Spleen (tissue), 7 donors: ENCODE data around the gene TSKU.

ENCODE experiments used
- POLR2A ChIP-seq, 3 donors: fragments of 450-650 bp; IDR thresholded peaks; one replicate each; pipeline ENCODE4 v1.5.1; 2017; ENCODE audit warnings: antibody characterized with exemption in 3 of 3, mild to moderate bottlenecking in 1 of 3
- TF ChIP-seq, protein P1 (sequence below), 11 experiments: fragments of 200-600 bp in 7 of 11; fragments of 450-650 bp in 4 of 11; sonication (generic) in 4 of 11; IDR thresholded peaks in 8 of 11; conservative IDR thresholded peaks in 3 of 11; 1 replicate in 7 of 11; 2 replicates in 4 of 11; pipeline versions ENCODE4 v1.4.0 to v1.8.0; 2016 to 2021; ENCODE audit warnings: antibody characterized with exemption in 11 of 11, inconsistent platforms in 4 of 11, mild to moderate bottlenecking in 1 of 11
- donor health status: DM: no; HTN: no; CAD: no; lungs with moderate emphysema.
- donor health status: DM: no; HTN: no; CAD: no.
- donor health status: DM: no; HTN: no; CAD: no.

DNA sequence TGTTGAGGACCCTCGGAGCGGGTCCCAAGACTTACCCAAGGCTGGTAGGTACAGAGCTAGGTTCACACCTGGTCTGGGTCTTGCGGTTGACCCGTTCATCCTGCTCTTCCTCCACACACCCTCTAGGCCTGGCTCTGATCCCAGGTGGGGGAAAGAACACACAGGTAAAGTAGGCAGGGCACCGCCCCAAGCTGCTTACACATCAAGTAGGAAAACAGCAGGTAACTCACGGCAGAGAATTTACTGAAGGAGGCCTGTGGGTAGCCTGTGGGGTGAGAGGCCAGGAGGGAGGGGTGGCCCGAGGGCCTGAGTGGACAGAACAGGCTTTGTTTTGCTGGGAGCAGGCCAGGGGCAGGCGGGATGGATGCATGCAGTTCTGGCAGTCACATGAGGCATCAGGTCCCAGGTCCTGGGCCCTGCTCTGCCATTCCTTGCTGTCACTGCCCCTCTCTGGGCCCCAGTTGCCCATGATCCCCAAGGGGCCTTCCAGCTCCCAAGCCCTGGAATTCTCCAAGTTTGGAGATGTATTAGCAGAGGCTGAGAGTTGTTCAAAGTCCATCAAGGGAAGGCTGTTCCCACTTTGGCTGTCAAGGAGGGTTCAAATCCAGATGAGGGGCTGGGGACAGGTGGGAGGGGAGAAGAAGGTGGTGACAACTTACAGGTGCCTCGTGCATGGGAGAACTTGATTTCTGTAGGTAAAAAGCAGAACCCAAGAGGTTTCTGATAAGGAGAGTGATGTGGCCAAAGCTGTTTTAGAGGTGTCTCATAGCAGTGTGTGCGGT, 5.7 kb downstream of the TSKU start:
- TF ChIP-seq POLR2A (IDR thresholded peaks at IDR 0.05) = no peak
- TF ChIP-seq, protein P1, sequence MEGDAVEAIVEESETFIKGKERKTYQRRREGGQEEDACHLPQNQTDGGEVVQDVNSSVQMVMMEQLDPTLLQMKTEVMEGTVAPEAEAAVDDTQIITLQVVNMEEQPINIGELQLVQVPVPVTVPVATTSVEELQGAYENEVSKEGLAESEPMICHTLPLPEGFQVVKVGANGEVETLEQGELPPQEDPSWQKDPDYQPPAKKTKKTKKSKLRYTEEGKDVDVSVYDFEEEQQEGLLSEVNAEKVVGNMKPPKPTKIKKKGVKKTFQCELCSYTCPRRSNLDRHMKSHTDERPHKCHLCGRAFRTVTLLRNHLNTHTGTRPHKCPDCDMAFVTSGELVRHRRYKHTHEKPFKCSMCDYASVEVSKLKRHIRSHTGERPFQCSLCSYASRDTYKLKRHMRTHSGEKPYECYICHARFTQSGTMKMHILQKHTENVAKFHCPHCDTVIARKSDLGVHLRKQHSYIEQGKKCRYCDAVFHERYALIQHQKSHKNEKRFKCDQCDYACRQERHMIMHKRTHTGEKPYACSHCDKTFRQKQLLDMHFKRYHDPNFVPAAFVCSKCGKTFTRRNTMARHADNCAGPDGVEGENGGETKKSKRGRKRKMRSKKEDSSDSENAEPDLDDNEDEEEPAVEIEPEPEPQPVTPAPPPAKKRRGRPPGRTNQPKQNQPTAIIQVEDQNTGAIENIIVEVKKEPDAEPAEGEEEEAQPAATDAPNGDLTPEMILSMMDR (IDR thresholded peaks at IDR 0.05 in 8 of 11, conservative IDR thresholded peaks at IDR 0.05 in 3 of 11) = no peak
